Gastrocnemius medialis (tissue), 4 donors: ENCODE data around the gene TRIM49.
"Not testable (repeated sequence)": the region's sequence is repeated elsewhere in the genome, so short reads cannot be mapped to it uniquely, and the experiment has no call there.

Experiments
- POLR2A ChIP-seq, 2 donors: fragments of 450-650 bp; IDR thresholded peaks; one replicate each; pipeline ENCODE4 v1.6.1; 2017; ENCODE audit warnings: antibody characterized with exemption in 2 of 2, mild to moderate bottlenecking in 2 of 2, moderate library complexity in 2 of 2
- TF ChIP-seq, protein P1 (sequence below), 5 experiments: fragments of 450-650 bp in 3 of 5; fragments of 200-600 bp in 2 of 5; sonication (generic) in 2 of 5; IDR thresholded peaks in 4 of 5; conservative IDR thresholded peaks in 1 of 5; 1 replicate in 4 of 5; 2 replicates in 1 of 5; pipeline ENCODE4 v1.5.1; 2016 to 2019; ENCODE audit warnings: antibody characterized with exemption in 5 of 5, mild to moderate bottlenecking in 3 of 5, moderate library complexity in 3 of 5

DNA sequence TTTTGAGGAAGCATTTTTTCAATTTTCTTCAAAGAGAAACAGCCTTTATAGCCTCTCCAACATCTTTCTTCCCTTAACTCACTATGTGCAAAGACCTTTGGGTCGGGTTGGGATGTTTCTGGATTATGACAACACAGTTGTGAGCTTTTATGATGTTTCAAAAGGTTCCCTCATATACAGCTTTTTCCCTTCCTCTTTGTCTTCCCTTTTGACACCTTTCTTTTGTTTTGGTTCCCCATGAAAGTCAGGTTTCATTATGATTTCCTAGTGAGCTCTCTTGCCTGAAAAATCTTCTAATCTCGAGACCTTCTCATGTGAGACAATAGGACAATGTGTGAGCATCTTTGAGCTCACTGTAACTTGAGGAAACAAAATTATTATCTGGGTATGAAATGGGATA, 18.3 kb upstream of the TRIM49 start:
- not testable (repeated sequence) for TF ChIP-seq POLR2A (IDR thresholded peaks at IDR 0.05)
- TF ChIP-seq, protein P1, sequence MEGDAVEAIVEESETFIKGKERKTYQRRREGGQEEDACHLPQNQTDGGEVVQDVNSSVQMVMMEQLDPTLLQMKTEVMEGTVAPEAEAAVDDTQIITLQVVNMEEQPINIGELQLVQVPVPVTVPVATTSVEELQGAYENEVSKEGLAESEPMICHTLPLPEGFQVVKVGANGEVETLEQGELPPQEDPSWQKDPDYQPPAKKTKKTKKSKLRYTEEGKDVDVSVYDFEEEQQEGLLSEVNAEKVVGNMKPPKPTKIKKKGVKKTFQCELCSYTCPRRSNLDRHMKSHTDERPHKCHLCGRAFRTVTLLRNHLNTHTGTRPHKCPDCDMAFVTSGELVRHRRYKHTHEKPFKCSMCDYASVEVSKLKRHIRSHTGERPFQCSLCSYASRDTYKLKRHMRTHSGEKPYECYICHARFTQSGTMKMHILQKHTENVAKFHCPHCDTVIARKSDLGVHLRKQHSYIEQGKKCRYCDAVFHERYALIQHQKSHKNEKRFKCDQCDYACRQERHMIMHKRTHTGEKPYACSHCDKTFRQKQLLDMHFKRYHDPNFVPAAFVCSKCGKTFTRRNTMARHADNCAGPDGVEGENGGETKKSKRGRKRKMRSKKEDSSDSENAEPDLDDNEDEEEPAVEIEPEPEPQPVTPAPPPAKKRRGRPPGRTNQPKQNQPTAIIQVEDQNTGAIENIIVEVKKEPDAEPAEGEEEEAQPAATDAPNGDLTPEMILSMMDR (IDR thresholded peaks at IDR 0.05 in 4 of 5, conservative IDR thresholded peaks at IDR 0.05 in 1 of 5): not testable (repeated sequence)
